ENCODE data around the gene SMAD7. TPM values are rescaled to one million over a fixed set of nuclear protein-coding genes. Genes with fewer than 3 reads are reported as not detected.

The SMAD7 gene
- total RNA-seq, 1 donor from 2014 or later: 34.1 TPM

GRCh38 chr18:48889981-48890762 lies 60.6 kb downstream of the SMAD7 start:
- Histone ChIP-seq H3K27me3 (no peaks in the 10 kb centered on the region), H3K27ac (peak overlapping the region; percentile 54), H3K4me1 (peaks cover 68% of the 10 kb centered on the region), H3K4me3 (no peak overlapping the region), H3K36me3 (no peaks in the 10 kb centered on the region), H3K9me3 (no peaks in the 10 kb centered on the region)
- intact Hi-C loops (cut with DNase I): loop anchor here (10.0 kb wide), 1 partner anchor 595 kb away; the partner anchor contains the start of gene C18orf32
- DNase-seq (ENCODE audit: extremely low spot score in 2 of 2): no peak
- TF ChIP-seq POLR2A (IDR thresholded peaks at IDR 0.05) (no peak), POLR2AphosphoS5 (IDR thresholded peaks at IDR 0.05; ENCODE audit: insufficient read depth in 1 of 2, low read depth in 1 of 2) (no peak), CTCF (IDR thresholded peaks at IDR 0.05) (no peak)

- Histone ChIP-seq H3K4me3 (no peak overlapping the region), H3K27ac (peak overlapping the region; percentile 56)
Observed at GRCh38 chr18:48889115-48889941, 61.4 kb downstream of the SMAD7 start.

GRCh38 chr18:48888773-48889080 lies 62.0 kb downstream of the SMAD7 start:
- no peak for TF ChIP-seq POLR2AphosphoS5 (IDR thresholded peaks at IDR 0.05; ENCODE audit: insufficient read depth in 1 of 2, low read depth in 1 of 2)
- TF ChIP-seq CTCF (IDR thresholded peaks at IDR 0.05): no peak
- no peak for TF ChIP-seq POLR2A (IDR thresholded peaks at IDR 0.05)
- H3K27ac ChIP-seq: peak overlapping the region; percentile 56
- H3K4me3 ChIP-seq: no peak overlapping the region
- DNase-seq (ENCODE audit: extremely low spot score in 2 of 2): no peak
- peaks cover 69% of the 10 kb centered on the region for H3K4me1 ChIP-seq
- H3K36me3 ChIP-seq: no peaks in the 10 kb centered on the region
- intact Hi-C loops (cut with DNase I): no loop called here
- no peaks in the 10 kb centered on the region for H3K27me3 ChIP-seq
- no peaks in the 10 kb centered on the region for H3K9me3 ChIP-seq

More at GRCh38 chr18:48889115-48889941, 61.4 kb downstream of the SMAD7 start:
- Histone ChIP-seq H3K4me1 (peaks cover 68% of the 10 kb centered on the region), H3K27me3 (no peaks in the 10 kb centered on the region), H3K36me3 (no peaks in the 10 kb centered on the region), H3K9me3 (no peaks in the 10 kb centered on the region)
- TF ChIP-seq POLR2AphosphoS5 (IDR thresholded peaks at IDR 0.05; ENCODE audit: insufficient read depth in 1 of 2, low read depth in 1 of 2): peak in 1 of 2 donors; percentile 51
- no peak for TF ChIP-seq POLR2A (IDR thresholded peaks at IDR 0.05)
- DNase-seq (ENCODE audit: extremely low spot score in 2 of 2): peak in 1 of 2 donors; percentile 85
- intact Hi-C loops (cut with DNase I): no loop called here

GRCh38 chr18:48887905-48888772 lies 62.6 kb downstream of the SMAD7 start:
- TF ChIP-seq POLR2A (IDR thresholded peaks at IDR 0.05) (no peak), POLR2AphosphoS5 (IDR thresholded peaks at IDR 0.05; ENCODE audit: insufficient read depth in 1 of 2, low read depth in 1 of 2) (no peak), CTCF (IDR thresholded peaks at IDR 0.05) (no peak)
- Histone ChIP-seq H3K9me3 (no peaks in the 10 kb centered on the region), H3K4me3 (no peak overlapping the region), H3K36me3 (no peaks in the 10 kb centered on the region), H3K27ac (no peak overlapping the region), H3K4me1 (peaks cover 63% of the 10 kb centered on the region), H3K27me3 (no peaks in the 10 kb centered on the region)
- DNase-seq (ENCODE audit: extremely low spot score in 2 of 2): no peak
- intact Hi-C loops (cut with DNase I): no loop called here

Data from vagina (tissue), 2 donors.